Epithelial cell of umbilical artery (primary cell): ENCODE measurements around the gene KCTD15. TPM values are rescaled to one million over a fixed set of nuclear protein-coding genes. Genes with fewer than 3 reads are reported as not detected.

Experiments
- total RNA-seq: library from RNA; depleted of rRNA; stranded (reverse); fragments of >200 nt; gene quantifications from 2 replicates; pipeline ENCODE4 v1.2.3, GENCODE V29; 2014

KCTD15 gene
- 45.9 and 110 TPM in 2 replicates for total RNA-seq

GRCh38 chr19:33796164-33796875 is at the start of gene KCTD15:
TSS of gene KCTD15 (plus strand) at chr19:33796870. CDS start at chr19:33800455, 3,585 bp downstream.

Other genes starting within 250 kb of the KCTD15 start
- gene CHST8, start 174.9 kb upstream of the KCTD15 start, total RNA-seq: under 0.01 and 0.15 TPM in 2 replicates